B cell (primary cell): Measurements from ENCODE around the gene BLOC1S6. TPM values are rescaled to one million over a fixed set of nuclear protein-coding genes. Genes with fewer than 3 reads are reported as not detected.

Experiments
- ATAC-seq: fragments of 200-7000 bp; cut with Tn5 transposase; one replicate; pipeline ENCODE4 v1.10.0; 2021; ENCODE audit warnings: low read depth, mild to moderate bottlenecking, moderate number of reproducible peaks, moderate library complexity
- CTCF ChIA-PET: fragments of 350-600 bp; sonication (Branson Sonifier 250); formaldehyde crosslinking; loops from one replicate; lab custom pipeline; 2021; ENCODE audit warnings: antibody characterized with exemption, inconsistent platforms; lab: Charles Lee
- POLR2A ChIA-PET: fragments of 350-600 bp; sonication (Branson Sonifier 250); formaldehyde crosslinking; loops from one replicate; lab custom pipeline; 2021; ENCODE audit warnings: antibody characterized with exemption; lab: Charles Lee
- DNase-seq: peaks from one replicate; pipeline ENCODE4 v3.0.0; 2013
- H2AFZ ChIP-seq: 2 replicates; pipeline ENCODE4 v1.6.1; 2012; ENCODE audit warnings: mild to moderate bottlenecking, low read depth, low read length; ENCODE audit not compliant: insufficient read depth, poor library complexity, severe bottlenecking
- H3K27ac ChIP-seq, 2 donors: 1 replicate in 1 of 2; 2 replicates in 1 of 2; pipeline ENCODE4 v1.5.1; 2012 to 2013; ENCODE audit warnings: low read length in 2 of 2, mild to moderate bottlenecking in 2 of 2, moderate library complexity in 1 of 2
- H3K27me3 ChIP-seq, 4 experiments: fragments of 200-600 bp in 1 of 4; sonication (generic) in 1 of 4; replicated peaks in 1 of 4; 1 replicate in 2 of 4; 2 replicates in 2 of 4; pipeline versions ENCODE4 v1.6.1 to v1.7.0; 2013 to 2016; ENCODE audit warnings: low read length in 3 of 4, mild to moderate bottlenecking in 2 of 4, mixed read lengths in 1 of 4, moderate library complexity in 1 of 4; ENCODE audit not compliant: insufficient read depth in 4 of 4, control insufficient read depth in 3 of 4; ENCODE audit errors: control extremely low read depth in 1 of 4
- H3K36me3 ChIP-seq, 2 experiments: replicated peaks in 1 of 2; 1 replicate in 1 of 2; 2 replicates in 1 of 2; pipeline versions ENCODE4 v1.6.1 to v1.7.1; 2013; ENCODE audit warnings: low read length in 1 of 2; ENCODE audit not compliant: insufficient read depth in 2 of 2, control insufficient read depth in 1 of 2; ENCODE audit errors: control extremely low read depth in 1 of 2, extremely low read depth in 1 of 2
- H3K4me1 ChIP-seq, 2 donors: fragments of 200-600 bp in 1 of 2; sonication (generic) in 1 of 2; 1 replicate in 1 of 2; 2 replicates in 1 of 2; pipeline versions ENCODE4 v1.5.1 to v1.6.1; 2013 to 2017; ENCODE audit warnings: low read length in 2 of 2; ENCODE audit not compliant: control insufficient read depth in 2 of 2, insufficient read depth in 2 of 2
- H3K4me2 ChIP-seq: replicated peaks from 2 replicates; pipeline ENCODE3; 2012; ENCODE audit warnings: mild to moderate bottlenecking, low read depth, low read length; ENCODE audit not compliant: poor library complexity, severe bottlenecking
- H3K4me3 ChIP-seq, 5 experiments: fragments of 200-600 bp in 1 of 5; sonication (generic) in 1 of 5; 1 replicate in 3 of 5; 2 replicates in 2 of 5; pipeline versions ENCODE4 v1.5.1 to v1.7.0; 2011 to 2016; ENCODE audit warnings: low read length in 4 of 5, mild to moderate bottlenecking in 4 of 5, low read depth in 2 of 5, control low read depth in 1 of 5, moderate library complexity in 1 of 5; ENCODE audit not compliant: insufficient read depth in 1 of 5; ENCODE audit errors: control extremely low read depth in 1 of 5, extremely low read depth in 1 of 5
- H3K79me2 ChIP-seq: fragments of 200-600 bp; sonication (generic); one replicate; pipeline ENCODE4 v1.6.0; 2016; ENCODE audit warnings: low read length; ENCODE audit not compliant: control insufficient read depth, insufficient read depth
- H3K9ac ChIP-seq: fragments of 200-600 bp; sonication (generic); 2 replicates; pipeline ENCODE4 v1.6.1; 2017; ENCODE audit warnings: mild to moderate bottlenecking, low read length, moderate library complexity
- H3K9me3 ChIP-seq, 3 donors: one replicate each; pipeline versions ENCODE4 v1.6.1 to v1.7.1; 2013; ENCODE audit warnings: low read length in 2 of 3; ENCODE audit not compliant: control insufficient read depth in 2 of 3, insufficient read depth in 1 of 3; ENCODE audit errors: control extremely low read depth in 1 of 3
- H4K20me1 ChIP-seq: 2 replicates; pipeline ENCODE4 v1.6.0; 2012; ENCODE audit warnings: mild to moderate bottlenecking, low read length; ENCODE audit not compliant: insufficient read depth, control insufficient read depth, poor library complexity, severe bottlenecking
- H3K27ac Mint-ChIP-seq: one replicate; pipeline ENCODE4 v1.8.0; 2021; ENCODE audit warnings: mixed read lengths
- H3K27me3 Mint-ChIP-seq: one replicate; pipeline ENCODE4 v1.8.0; 2021; ENCODE audit warnings: mixed read lengths
- H3K4me1 Mint-ChIP-seq: one replicate; pipeline ENCODE4 v1.8.0; 2021; ENCODE audit warnings: mixed read lengths
- H3K4me3 Mint-ChIP-seq: one replicate; pipeline ENCODE4 v1.8.0; 2021; ENCODE audit warnings: mixed read lengths
- H3K9me3 Mint-ChIP-seq: one replicate; pipeline ENCODE4 v1.8.0; 2022; ENCODE audit warnings: mixed read lengths; ENCODE audit not compliant: insufficient read depth
- EZH2 ChIP-seq: IDR thresholded peaks from 2 replicates; pipeline ENCODE4 v1.6.1; 2012; ENCODE audit warnings: borderline replicate concordance, low read depth, mild to moderate bottlenecking, moderate library complexity, low read length; ENCODE audit not compliant: insufficient read depth, poor library complexity, severe bottlenecking
- WGBS: methylation state at CpG from one replicate; pipeline ENCODE4 v1.1.5; 2013; ENCODE audit warnings: missing lambda C conversion rate; ENCODE audit not compliant: insufficient coverage; 5-methylcytosine and 5-hydroxymethylcytosine counted together
- intact Hi-C: fragments of 100-400 bp; cut with micrococcal nuclease; formaldehyde crosslinking; loops from one replicate; pipeline ENCODE4 v1.10.0; 2022
- polyA plus RNA-seq: library from polyadenylated mRNA; depleted of rRNA; stranded (reverse); fragments of >200 nt; gene quantifications from 2 replicates; pipeline ENCODE4 v1.2.3, GENCODE V29; 2012
- total RNA-seq, 2 donors: library from RNA; stranded (reverse); fragments of 120-200 nt in 1 of 2; gene quantifications; 1 replicate in 1 of 2; 2 replicates in 1 of 2; pipeline versions ENCODE4 v1.2.3 to v1.2.4, GENCODE V29; 2013 to 2022
- TF ChIP-seq, protein P1 (sequence below): fragments of 200-600 bp; IDR thresholded peaks from one replicate; pipeline ENCODE4 v1.8.0; 2022; ENCODE audit warnings: antibody characterized with exemption, mild to moderate bottlenecking

The BLOC1S6 gene
- total and polyA plus RNA-seq, 2 donors (not counting 1 experiment from before 2014, with no cell fraction given), result 12.4 to 60.8 TPM

DNA sequence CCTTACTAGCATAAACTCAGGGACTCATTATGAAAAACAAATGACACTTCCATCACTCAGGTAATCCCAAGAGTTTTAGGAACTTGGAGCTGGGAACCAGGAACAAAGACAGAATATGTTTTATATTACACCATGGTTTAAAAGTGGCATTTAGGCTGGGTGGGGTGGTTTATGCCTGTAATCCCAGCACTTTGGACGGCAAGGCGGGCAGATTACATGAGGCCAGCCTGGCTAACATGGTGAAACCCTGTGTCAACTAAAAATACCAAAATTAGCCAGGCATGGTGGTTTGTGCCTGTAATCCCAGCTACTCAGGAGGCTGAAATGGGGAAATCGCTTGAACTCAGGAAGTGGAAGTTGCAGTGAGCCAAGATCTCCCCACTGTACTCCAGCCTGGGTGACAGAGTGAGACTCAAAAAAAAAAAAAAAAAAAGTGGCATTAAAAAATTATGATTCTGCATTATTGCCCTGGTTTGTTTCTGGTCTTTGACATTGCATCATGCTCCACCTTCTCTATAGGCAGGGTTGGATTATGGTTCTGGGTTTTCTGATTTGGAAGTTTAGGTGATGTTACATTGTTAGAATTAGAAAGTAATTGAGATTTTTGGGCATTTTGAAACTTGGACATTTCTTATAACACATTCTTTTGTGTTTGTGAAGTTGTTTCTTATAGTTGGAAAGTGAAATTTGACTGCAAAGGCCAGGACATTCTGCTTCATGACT is 66.7 kb downstream of the BLOC1S6 start:
- ChIA-PET POLR2A (no interaction called here), CTCF (no interaction called here)
- Histone ChIP-seq H3K9ac (no peak overlapping the region), H4K20me1 (peaks cover 94% of the 10 kb centered on the region), H3K9me3 (peaks cover 0 to 6% (median 0%) of the 10 kb centered on the region in 3 donors), H2AFZ (no peak overlapping the region), H3K36me3 (peaks cover 0 to 5% of the 10 kb centered on the region in 2 experiments), H3K4me3 (no peak overlapping the region), H3K79me2 (peaks cover 83% of the 10 kb centered on the region), H3K27ac (no peak overlapping the region), H3K27me3 (no peaks in the 10 kb centered on the region), H3K4me1 (peaks cover 3 to 9% of the 10 kb centered on the region in 2 donors), H3K4me2 (no peak overlapping the region)
- no peak overlapping the region for H3K4me3 Mint-ChIP-seq
- no peaks in the 10 kb centered on the region for H3K9me3 Mint-ChIP-seq
- H3K27ac Mint-ChIP-seq, result no peak overlapping the region
- peaks cover 27% of the 10 kb centered on the region for H3K4me1 Mint-ChIP-seq
- WGBS, result 83% methylated on average over 2 of the region's 3 CpGs
- H3K27me3 Mint-ChIP-seq, result no peaks in the 10 kb centered on the region
- intact Hi-C loops, result no loop called here
- no peak for DNase-seq
- TF ChIP-seq, protein P1, sequence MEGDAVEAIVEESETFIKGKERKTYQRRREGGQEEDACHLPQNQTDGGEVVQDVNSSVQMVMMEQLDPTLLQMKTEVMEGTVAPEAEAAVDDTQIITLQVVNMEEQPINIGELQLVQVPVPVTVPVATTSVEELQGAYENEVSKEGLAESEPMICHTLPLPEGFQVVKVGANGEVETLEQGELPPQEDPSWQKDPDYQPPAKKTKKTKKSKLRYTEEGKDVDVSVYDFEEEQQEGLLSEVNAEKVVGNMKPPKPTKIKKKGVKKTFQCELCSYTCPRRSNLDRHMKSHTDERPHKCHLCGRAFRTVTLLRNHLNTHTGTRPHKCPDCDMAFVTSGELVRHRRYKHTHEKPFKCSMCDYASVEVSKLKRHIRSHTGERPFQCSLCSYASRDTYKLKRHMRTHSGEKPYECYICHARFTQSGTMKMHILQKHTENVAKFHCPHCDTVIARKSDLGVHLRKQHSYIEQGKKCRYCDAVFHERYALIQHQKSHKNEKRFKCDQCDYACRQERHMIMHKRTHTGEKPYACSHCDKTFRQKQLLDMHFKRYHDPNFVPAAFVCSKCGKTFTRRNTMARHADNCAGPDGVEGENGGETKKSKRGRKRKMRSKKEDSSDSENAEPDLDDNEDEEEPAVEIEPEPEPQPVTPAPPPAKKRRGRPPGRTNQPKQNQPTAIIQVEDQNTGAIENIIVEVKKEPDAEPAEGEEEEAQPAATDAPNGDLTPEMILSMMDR, result no peak
- TF ChIP-seq EZH2, result no peak
- ATAC-seq, result no peak

DNA sequence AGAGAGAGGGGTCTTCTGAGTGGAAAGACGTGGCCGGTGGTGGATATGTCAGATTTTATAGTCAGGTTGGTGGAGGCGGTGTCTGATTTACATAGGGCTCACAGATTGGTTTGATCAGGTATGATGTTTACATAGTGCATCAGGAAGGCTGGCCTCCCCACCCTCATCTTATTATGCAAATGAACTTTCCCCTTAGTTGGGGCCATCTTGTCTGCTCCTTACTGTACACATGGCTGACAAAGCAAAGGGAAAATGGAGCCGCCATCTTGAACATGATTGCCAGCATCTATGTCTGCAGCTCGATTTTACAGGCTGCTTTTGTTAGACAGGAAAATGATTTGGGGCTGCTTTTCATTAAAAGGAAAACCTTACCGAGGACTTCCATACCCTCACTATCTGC is 67.6 kb downstream of the BLOC1S6 start:
- WGBS, result no CpG with 5 or more reads among the region's 6 CpGs
- Mint-ChIP-seq H3K27me3 (no peaks in the 10 kb centered on the region), H3K9me3 (no peaks in the 10 kb centered on the region), H3K4me1 (peaks cover 23% of the 10 kb centered on the region), H3K4me3 (no peak overlapping the region), H3K27ac (no peak overlapping the region)
- no peak overlapping the region for H2AFZ ChIP-seq
- no peak for DNase-seq
- CTCF ChIA-PET, result no interaction called here
- no peak overlapping the region for H3K27ac ChIP-seq
- H3K27me3 ChIP-seq, result no peaks in the 10 kb centered on the region
- intact Hi-C loops, result no loop called here
- TF ChIP-seq, protein P1, result no peak
- TF ChIP-seq EZH2, result no peak
- H3K4me3 ChIP-seq, result no peak overlapping the region
- H4K20me1 ChIP-seq, result peaks cover 88% of the 10 kb centered on the region
- peaks cover 0 to 13% of the 10 kb centered on the region in 2 experiments for H3K36me3 ChIP-seq
- no peak overlapping the region for H3K9ac ChIP-seq
- peaks cover 0 to 6% (median 0%) of the 10 kb centered on the region in 3 donors for H3K9me3 ChIP-seq
- peaks cover 3 to 6% of the 10 kb centered on the region in 2 donors for H3K4me1 ChIP-seq
- no peak overlapping the region for H3K4me2 ChIP-seq
- H3K79me2 ChIP-seq, result peaks cover 75% of the 10 kb centered on the region
- no peak for ATAC-seq
- POLR2A ChIA-PET, result no interaction called here
